HG02610 (cell line): ENCODE data around the gene FLOT2.
"Not testable (repeated sequence)": the region's sequence is repeated elsewhere in the genome, so short reads cannot be mapped to it uniquely, and the experiment has no call there.

Experiments
- ATAC-seq: cut with Tn5 transposase; IDR thresholded peaks from one replicate; pipeline ENCODE4 v1.9.1; 2021; ENCODE audit warnings: mild to moderate bottlenecking, moderate library complexity; ENCODE audit not compliant: unreplicated experiment

FLOT2 gene

GRCh38 chr17:28917029-28917428 lies 19.5 kb upstream of the FLOT2 start:
- no peak for ATAC-seq

DNA sequence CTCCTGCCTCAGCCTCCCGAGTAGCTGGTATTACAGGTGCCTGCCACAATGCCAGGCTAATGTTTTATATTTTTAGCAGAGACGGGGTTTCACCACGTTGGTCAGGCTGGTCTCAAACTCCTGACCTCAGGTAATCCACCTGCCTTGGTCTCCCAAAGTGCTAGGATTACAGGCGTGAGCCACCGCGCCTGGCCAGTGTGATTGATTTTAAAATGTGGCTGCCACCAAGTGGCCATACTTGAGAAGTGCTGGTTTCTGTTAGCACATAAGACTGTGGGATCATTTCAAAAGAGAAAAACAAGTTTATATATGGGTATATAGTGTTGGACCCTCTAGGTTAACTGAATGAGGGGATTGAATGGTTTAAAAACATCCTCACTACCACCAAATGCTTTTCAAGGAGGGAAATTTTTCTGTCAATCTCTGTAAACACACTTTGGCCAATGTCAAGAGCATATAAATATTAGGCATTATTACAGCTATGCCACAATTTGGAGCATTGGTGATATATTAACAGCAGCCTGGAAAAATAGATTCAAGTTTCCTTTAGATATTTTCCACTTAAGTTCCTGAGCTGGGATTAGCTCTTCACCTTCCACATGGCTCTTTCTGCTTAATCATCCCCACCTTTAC lies 18.9 kb upstream of the FLOT2 start:
- ATAC-seq: no peak

DNA sequence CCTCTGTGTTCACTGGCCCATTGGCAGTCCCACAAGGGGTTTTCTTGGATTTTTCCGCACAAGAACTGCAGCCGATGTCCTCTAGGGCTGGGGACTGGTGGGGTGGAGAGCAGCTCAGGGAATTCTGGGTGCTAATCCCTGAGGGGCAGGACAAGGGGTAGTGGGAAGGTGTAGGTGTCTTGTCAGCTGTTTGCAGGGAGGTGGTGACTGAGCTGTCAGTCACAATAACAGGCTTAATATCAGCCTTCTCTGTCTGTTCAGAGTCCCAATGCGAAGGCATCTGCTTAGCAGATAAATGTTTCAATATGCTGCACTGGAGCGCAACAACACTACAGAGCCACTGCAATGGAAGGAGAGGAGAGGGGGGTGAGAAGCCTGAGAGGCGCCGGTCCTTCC lies 15.4 kb upstream of the FLOT2 start:
- ATAC-seq: no peak

DNA sequence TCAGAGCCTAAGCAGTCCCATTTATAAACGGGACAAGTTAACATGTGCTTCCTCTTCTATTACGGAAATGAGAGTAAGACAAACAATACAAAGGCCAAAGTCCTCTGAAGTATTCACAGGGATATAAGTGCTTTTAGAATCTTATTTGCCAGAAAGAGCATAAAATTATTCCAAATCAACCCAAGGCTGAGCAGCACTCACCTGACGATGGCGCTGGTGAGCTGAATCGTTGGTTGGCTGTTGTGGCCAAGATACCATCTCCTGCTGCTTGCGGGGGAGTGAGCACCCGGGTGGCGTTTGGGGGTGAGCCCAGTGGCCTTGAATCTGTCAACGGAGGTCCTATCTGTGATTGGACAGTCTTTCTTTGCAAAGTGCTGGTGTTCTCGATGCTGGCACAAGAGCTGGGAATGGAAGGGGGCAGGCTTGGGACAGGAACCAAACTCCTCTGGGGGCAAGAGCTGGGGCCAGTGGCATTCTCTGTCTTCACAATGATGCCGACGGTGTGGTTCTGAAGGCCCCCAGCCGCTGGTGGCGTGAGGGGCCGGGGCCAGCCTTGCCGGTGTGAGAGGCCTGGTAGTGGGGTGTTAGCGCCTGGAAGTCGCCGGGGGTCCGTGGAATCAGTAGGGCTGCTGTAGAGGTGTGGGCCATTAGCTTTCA lies 14.9 kb upstream of the FLOT2 start:
- ATAC-seq: no peak

DNA sequence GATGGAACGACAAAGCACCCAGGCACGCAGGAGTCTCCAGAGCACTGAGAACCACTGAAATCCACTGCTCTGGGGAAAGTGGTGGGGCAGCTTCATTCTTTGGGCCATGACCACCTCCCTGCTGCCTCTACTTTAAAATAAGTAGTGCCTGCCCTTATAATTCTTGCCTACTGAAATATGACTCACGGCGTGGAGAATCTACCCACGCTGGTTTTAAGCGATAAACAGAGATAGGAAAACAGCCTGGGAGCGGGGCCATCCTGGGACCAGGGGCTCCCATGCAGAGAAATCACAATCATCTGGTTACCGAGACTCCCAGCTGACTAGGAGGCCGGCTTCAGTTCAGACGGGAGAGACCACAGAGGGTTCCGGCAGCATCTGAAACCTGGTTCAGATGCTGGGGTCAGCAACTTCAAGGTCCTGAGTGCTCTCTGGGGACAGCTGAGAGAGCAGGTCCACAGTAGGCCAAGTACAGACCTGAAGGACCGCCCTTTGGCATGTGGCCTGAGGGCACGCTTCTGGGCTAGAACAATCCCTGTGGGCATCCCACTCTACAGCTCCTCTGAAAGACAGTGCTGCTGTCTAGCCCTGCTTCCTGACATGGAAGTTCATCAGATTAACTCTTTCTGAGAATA lies 14.0 kb upstream of the FLOT2 start:
- no peak for ATAC-seq

DNA sequence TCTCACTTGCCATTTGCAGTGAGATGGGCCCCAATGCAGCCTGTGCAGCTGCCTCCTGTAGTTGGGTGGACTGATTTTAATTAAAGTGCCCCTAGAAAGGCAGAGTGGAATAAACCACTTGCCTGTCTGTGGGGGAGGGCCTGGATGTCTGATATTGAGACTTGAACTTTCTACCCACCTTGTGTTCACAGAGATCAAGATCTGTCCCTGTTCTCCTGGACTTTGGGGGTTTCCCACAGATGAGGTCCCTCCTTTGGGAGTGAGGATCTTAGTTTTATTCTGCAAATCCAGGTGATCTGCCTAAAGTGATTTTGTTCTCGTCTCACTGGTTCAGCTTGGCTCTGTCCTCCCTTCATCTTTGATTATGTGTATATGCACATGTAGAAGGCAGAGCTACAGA lies 13.0 kb upstream of the FLOT2 start:
- ATAC-seq: no peak

DNA sequence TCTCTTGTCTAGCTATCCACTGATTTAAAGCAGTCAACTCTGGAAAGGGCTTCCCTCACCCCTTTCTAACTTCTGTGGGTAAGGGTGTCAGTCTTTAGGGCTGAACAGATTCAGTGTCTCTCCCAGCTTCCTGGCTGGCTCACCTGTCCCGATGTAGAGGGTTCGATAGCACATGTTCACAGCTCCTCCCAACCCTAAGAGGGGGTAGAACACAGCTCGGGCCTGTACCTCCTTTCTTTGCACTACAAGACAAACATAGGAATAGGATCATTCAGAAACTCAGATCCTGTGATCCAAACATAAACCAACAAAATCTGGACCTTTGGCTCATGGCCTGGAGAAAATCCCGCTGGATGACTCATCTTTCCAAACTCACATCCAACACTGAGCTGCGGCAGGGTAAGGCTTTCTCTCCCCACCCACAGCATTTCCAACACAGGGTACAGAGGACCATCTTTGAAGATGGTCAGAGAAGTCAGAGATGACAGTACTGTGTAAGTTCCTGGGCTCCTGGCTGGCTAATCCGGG lies 11.2 kb upstream of the FLOT2 start:
- ATAC-seq: no peak

DNA sequence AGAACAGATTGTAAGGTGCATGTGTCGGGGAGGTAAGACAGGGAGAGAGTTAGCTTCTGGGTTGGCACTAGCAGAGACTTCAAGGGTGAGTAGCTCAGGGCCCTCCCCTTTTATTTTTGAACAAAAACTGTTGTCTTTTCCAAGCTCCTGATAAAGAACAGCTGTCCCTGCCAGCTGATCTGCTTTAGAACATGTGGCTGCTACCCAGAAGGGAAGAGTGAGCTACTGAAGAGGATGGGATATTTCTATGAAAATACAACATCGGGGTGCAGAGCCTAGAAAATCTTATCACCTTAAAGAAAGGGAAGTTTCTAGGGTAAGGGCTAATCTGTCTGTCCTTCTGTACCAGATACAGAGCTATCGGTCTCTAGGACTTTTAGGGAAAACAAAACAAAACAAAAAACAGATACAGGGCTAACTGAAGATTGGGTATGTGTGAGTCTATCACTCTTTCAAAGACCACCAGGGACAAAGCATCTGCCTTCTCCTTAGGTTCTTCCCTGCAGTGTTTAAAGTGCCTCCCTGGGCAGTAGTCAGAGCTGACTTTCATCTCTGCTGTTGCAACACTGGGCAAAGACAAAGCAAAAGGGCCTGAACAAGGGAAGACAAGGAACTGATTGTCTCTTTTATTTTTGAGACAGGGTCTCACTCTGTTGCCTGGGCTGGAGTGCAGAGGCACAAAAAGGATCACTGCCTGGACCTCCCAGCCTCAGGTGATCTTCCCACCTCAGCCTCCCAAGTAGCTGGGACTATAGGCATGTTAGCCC lies 10.4 kb upstream of the FLOT2 start:
- ATAC-seq: no peak

DNA sequence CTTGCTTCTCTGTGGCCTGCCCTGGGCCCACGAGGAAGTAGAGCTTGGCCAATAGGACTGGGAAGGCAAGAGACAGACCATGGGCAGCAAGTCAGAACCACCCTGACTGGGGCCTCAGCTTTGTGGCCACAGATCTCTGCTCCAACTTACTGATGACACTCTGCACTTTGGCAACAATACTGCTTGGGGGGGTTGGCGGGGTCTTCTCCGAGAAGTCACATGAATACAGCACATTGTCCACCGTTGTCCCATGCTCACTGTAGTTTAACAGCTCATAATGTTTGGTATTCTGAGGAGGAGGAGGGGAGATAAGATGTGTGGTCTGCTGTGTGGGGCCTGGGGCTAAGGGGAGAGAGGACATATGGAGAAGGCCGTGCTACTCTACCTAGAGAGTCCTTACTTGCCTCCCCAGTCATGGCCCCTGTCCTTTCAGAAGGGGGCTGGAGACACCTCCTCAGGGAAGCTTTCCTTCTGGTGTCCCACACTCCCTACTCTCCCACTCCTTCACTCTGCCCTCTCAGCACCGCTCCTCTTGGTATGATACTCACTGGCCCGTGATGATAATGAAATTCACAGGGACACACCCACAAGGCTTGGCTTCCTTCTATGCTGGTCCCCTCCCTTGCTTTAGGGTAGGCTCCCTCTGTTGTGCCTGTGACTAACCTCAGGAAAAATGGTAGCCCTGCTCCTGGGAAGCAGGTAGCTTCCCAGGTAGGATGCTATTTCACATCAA lies 9.3 kb upstream of the FLOT2 start:
- ATAC-seq: no peak

GRCh38 chr17:28906276-28906675 lies 8.7 kb upstream of the FLOT2 start:
- ATAC-seq: no peak

DNA sequence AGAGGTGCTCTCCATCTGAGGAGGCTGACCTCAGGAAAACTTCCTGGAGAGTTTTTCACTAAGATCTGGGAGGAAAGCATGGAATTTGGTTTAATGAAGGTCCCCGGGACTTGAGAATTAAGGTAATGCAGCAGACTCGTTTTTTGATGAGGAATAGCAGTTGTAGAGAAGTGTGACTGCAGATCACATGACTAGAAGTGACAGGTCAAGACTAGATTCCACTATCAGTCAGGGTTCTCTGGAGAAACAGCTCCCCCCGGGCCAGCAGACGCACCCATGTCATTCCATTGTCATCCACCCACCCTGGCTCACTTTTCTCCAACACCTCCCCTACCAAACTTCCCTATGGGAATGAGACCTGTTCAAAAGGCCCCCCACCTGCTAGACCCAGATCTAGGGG lies 7.3 kb upstream of the FLOT2 start:
- no peak for ATAC-seq

- ATAC-seq: not testable (repeated sequence)
Observed at GRCh38 chr17:28903546-28903841, 6.0 kb upstream of the FLOT2 start.

- ATAC-seq: peak; percentile 89
Observed at GRCh38 chr17:28902819-28903545, 5.4 kb upstream of the FLOT2 start, which contains the start of gene DHRS13. Gene DHRS13 (minus strand): TSS chr17:28903079. CDS start chr17:28902944, 135 bp downstream.

DNA sequence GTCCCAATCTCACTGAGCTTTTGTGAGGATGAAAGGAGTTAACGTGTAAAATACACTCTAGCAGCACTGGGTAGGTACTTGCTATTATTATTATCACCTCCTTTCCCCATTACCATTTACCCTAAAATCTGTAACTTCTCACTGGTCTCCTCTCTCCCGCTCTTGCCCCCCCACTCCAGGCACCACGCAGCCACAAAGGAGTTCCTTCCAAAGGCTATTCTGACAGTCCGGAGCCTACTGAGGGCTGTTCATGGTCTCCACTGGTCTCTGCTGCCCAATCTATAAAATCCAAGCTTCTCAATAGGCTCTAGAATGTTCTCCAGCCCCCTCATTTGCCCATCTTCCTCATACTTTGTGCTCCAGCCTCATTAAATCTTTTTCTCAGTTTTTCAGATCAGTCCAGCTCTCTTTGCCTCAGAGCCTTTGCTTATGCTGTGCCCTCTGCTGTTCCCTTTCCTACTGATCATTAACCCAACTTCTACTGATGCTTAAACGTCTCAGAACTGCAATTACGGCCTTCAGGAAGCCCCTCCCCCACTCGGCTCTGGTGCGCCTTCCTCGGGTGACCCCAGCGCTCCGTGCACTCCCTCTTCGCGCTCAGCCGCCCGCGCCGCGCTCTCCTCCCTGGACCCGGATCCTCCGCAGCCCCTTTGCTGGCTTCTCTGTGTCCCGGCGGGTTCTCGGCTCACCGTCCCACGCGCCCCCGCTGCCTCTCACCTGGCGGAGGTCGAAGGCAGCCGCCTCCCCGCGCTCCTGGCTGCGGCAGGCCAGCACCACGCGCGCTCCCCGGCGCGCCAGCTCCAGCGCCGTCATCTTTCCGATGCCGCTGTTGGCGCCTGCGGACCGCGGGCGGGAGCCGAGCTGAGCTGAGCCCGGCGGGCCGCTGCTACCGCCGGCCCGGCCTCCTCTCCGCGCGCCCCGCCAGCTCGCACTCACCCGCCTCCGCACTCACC lies 4.6 kb upstream of the FLOT2 start:
- peak; percentile 32 for ATAC-seq

- ATAC-seq: no peak
Observed at GRCh38 chr17:28900986-28901726, 3.6 kb upstream of the FLOT2 start.

DNA sequence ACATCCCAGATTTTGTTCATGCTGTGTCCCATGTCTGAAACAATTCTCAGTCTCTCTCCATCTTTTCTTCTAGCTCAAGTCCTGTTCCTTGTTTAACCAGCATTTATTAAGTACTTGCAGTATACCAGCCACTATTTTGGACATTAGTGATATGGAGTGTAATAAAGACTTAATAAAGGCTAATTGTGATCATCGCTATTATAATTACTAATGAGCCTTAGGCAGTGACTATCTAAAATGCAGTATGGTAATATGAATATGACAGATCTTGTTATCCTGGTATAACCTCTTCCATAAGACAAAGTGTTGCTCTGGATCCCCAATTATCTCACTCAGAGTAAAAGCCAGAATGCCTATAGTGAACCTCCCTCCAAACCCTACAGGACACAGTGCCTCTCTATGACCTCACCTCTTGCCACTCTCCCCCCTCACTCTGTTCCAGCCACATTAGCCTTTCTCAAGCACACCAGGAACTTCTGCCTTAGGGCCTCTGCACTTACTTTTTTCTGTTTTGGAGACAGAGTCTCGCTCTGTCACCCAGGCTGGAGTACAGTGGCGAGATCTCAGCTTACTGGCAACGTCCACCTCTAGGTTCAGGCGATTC lies 1.8 kb upstream of the FLOT2 start:
- no peak for ATAC-seq

GRCh38 chr17:28898527-28898955 lies 1.0 kb upstream of the FLOT2 start:
- no peak for ATAC-seq
